SU-DHL-6 (cell line): Measurements from ENCODE around the gene TSGA10.

Experiments
- H2AFZ ChIP-seq: fragments of 200-600 bp; sonication (generic); 2 replicates; pipeline ENCODE4 v1.6.1; 2014; ENCODE audit warnings: low read depth, mild to moderate bottlenecking, moderate library complexity, mixed read lengths, antibody characterized with exemption, low read length; ENCODE audit not compliant: severe bottlenecking
- H3F3A ChIP-seq: fragments of 200-600 bp; shearing (Covaris generic); 2 replicates; pipeline ENCODE4 v1.6.0; 2016; ENCODE audit warnings: antibody characterized with exemption, mild to moderate bottlenecking; ENCODE audit not compliant: insufficient read depth
- H3K27ac ChIP-seq: fragments of 200-600 bp; sonication (generic); 2 replicates; pipeline ENCODE4 v1.5.1; 2016; ENCODE audit warnings: low read depth, mild to moderate bottlenecking, low read length, moderate library complexity, mixed read lengths
- H3K27me3 ChIP-seq: fragments of 200-600 bp; sonication (generic), shearing (Covaris generic); 2 replicates; pipeline ENCODE4 v1.6.0; 2014; ENCODE audit warnings: mild to moderate bottlenecking, low read length
- H3K36me3 ChIP-seq: fragments of 200-600 bp; sonication (generic); 2 replicates; pipeline ENCODE4 v1.6.1; 2014; ENCODE audit warnings: mild to moderate bottlenecking, low read length, mixed read lengths
- H3K4me2 ChIP-seq: fragments of 300-600, 200-600 bp; shearing (Covaris generic), sonication (generic); 2 replicates; pipeline ENCODE4 v1.6.0; 2014; ENCODE audit warnings: low read length, low read depth, mild to moderate bottlenecking; ENCODE audit not compliant: poor library complexity, severe bottlenecking
- H3K4me3 ChIP-seq: fragments of 200-600 bp; sonication (generic); 2 replicates; pipeline ENCODE4 v1.5.1; 2014; ENCODE audit warnings: antibody characterized with exemption, low read length, mild to moderate bottlenecking, mixed read lengths; ENCODE audit not compliant: insufficient read depth, poor library complexity, severe bottlenecking
- H3K79me2 ChIP-seq: fragments of 200-600 bp; sonication (generic); 2 replicates; pipeline ENCODE4 v1.6.1; 2014; ENCODE audit warnings: mild to moderate bottlenecking, low read length, moderate library complexity; ENCODE audit not compliant: insufficient read depth
- H3K9ac ChIP-seq: fragments of 200-600 bp; sonication (generic); 2 replicates; pipeline ENCODE4 v1.7.0; 2014; ENCODE audit warnings: mild to moderate bottlenecking, low read length
- H3K9me2 ChIP-seq: fragments of 200-600 bp; sonication (generic); replicated peaks from 2 replicates; pipeline ENCODE4 v1.6.1; 2014; ENCODE audit warnings: low read length; ENCODE audit not compliant: insufficient read depth
- H3K9me3 ChIP-seq: fragments of 200-600 bp; sonication (generic); 2 replicates; pipeline ENCODE4 v1.6.1; 2014; ENCODE audit warnings: low read length, mixed read lengths; ENCODE audit not compliant: insufficient read depth
- H4K20me1 ChIP-seq: fragments of 200-600 bp; sonication (generic); 2 replicates; pipeline ENCODE4 v1.6.1; 2014; ENCODE audit warnings: low read depth, mild to moderate bottlenecking, antibody characterized with exemption, low read length, moderate library complexity, mixed read lengths
- EZH2phosphoT487 ChIP-seq: fragments of 200-600 bp; sonication (generic), shearing (Covaris generic); conservative IDR thresholded peaks from 2 replicates; pipeline ENCODE4 v1.6.1; 2018; ENCODE audit warnings: mild to moderate bottlenecking, antibody characterized with exemption, low read length, moderate library complexity, mixed read lengths
- TF ChIP-seq, protein P1 (sequence below): fragments of 200-600 bp; sonication (generic); IDR thresholded peaks from one replicate; pipeline ENCODE4 v1.5.1; 2017; ENCODE audit warnings: antibody characterized with exemption, mild to moderate bottlenecking, low read length, moderate library complexity; ENCODE audit not compliant: insufficient read depth, poor library complexity, severe bottlenecking

TSGA10 gene, protein sequence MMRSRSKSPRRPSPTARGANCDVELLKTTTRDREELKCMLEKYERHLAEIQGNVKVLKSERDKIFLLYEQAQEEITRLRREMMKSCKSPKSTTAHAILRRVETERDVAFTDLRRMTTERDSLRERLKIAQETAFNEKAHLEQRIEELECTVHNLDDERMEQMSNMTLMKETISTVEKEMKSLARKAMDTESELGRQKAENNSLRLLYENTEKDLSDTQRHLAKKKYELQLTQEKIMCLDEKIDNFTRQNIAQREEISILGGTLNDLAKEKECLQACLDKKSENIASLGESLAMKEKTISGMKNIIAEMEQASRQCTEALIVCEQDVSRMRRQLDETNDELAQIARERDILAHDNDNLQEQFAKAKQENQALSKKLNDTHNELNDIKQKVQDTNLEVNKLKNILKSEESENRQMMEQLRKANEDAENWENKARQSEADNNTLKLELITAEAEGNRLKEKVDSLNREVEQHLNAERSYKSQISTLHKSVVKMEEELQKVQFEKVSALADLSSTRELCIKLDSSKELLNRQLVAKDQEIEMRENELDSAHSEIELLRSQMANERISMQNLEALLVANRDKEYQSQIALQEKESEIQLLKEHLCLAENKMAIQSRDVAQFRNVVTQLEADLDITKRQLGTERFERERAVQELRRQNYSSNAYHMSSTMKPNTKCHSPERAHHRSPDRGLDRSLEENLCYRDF

DNA sequence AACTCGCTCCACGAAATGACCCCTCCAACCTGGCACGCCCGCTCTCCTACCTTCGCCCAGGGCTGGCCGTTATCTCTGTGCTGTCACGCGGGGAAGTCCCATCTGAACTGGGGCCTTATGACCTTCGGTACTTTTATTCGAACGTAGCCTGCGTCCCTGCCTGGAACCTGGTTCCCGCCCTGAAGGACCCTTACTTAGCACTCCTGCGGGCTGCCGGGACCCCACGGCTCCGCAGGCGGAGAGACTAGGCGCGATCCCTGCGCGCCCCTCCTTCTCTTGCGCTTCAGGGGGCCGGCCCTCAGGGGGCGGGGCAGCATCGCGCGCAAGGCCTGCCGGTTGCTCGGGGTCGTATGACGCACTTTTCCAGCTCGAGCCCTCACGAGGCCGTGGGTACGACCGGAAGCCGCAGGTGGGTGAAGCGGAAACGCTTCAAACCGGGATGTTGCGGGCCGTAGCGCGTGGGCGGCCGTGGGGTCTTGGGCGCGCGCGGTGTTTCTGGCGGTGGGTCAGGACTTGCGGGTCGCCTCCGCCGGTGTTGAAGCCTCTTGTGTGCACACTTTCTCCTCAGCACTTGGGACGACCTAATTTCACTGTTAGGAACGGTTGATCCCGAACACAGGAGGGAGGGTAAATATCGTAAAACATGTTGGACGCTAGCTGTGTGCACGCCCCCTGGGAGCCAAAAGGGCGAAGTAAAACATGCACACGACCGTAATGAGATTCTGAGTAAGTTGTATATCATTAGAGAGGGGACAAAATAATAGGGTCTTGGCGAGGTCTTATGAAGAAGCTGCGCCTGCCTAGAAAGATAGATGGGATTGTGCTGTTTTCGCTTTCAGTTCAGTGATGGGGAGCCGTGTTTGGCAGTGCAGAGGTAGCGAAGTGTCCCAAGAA lies at the start of gene TSGA10, which contains the start of gene LIPT1:
Gene TSGA10 (minus strand): TSS at position 300 of the 894 bp plus-strand sequence. CDS start 45,503 bp downstream, outside the sequence.
Gene LIPT1 (plus strand): TSS at position 325 of the 894 bp plus-strand sequence. CDS start 6,991 bp downstream, outside the sequence.
- Histone ChIP-seq H3K27me3 (no peaks in the 10 kb centered on the region), H3K36me3 (no peaks in the 10 kb centered on the region), H3K27ac (peak within 1 kb of the TSS; percentile 75), H3K4me3 (peak within 1 kb of the TSS; percentile 91), H3K9me2 (no peaks in the 10 kb centered on the region), H3K9ac (peak within 1 kb of the TSS; percentile 76), H2AFZ (peak within 1 kb of the TSS; percentile 95), H3K4me2 (peak within 1 kb of the TSS; percentile 93), H3F3A (0 out of 2 replicates have a peak, but pooled peaks cover 6% of the 10 kb centered on the region), H3K79me2 (peaks cover 41% of the 10 kb centered on the region; the same call in 1 of the 2 replicates), H3K9me3 (no peaks in the 10 kb centered on the region), H4K20me1 (no peaks in the 10 kb centered on the region)
- TF ChIP-seq, protein P1, sequence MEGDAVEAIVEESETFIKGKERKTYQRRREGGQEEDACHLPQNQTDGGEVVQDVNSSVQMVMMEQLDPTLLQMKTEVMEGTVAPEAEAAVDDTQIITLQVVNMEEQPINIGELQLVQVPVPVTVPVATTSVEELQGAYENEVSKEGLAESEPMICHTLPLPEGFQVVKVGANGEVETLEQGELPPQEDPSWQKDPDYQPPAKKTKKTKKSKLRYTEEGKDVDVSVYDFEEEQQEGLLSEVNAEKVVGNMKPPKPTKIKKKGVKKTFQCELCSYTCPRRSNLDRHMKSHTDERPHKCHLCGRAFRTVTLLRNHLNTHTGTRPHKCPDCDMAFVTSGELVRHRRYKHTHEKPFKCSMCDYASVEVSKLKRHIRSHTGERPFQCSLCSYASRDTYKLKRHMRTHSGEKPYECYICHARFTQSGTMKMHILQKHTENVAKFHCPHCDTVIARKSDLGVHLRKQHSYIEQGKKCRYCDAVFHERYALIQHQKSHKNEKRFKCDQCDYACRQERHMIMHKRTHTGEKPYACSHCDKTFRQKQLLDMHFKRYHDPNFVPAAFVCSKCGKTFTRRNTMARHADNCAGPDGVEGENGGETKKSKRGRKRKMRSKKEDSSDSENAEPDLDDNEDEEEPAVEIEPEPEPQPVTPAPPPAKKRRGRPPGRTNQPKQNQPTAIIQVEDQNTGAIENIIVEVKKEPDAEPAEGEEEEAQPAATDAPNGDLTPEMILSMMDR, result no peak
- no peak for TF ChIP-seq EZH2phosphoT487

DNA sequence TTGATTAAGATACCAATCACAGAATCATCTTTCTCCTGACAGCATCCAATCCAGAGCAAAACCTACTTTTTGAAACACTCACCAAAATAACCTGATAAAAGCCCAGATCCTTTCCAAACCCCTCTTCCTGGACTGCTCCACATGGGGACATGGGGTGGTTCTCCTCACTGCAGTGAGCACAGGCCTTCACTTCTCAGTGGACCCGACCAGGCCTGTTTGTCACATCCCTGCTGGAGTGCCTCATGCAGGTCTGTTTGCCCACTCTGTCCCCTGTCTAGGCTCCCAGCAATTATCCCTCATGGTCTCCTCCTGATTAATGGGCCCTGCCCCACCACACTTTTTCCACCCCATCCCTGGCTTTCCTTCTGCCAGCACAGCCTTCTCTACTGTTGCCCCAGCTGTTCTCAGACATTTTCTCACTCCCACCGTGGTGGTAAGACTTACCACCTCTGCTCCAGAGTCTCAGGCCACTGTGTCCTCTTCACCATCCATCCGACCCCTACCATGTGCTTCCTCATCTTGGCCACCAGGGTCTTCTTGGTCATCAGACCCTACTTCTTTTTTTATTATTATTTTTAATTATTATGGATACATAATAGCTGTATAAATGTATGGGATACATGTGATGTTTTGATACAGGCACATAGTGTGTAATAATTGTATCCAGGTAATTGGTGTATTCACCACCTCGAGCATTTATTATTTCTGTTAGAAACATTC lies 47.4 kb upstream of the TSGA10 start:
- H3F3A ChIP-seq, result no peaks in the 10 kb centered on the region
- no peaks in the 10 kb centered on the region for H3K9me3 ChIP-seq
- H3K36me3 ChIP-seq, result no peaks in the 10 kb centered on the region
- no peak overlapping the region for H2AFZ ChIP-seq
- H3K79me2 ChIP-seq, result no peaks in the 10 kb centered on the region
- no peaks in the 10 kb centered on the region for H3K9me2 ChIP-seq
- TF ChIP-seq EZH2phosphoT487, result no peak
- TF ChIP-seq, protein P1, result no peak
- H3K27me3 ChIP-seq, result no peaks in the 10 kb centered on the region
- H3K9ac ChIP-seq, result no peak overlapping the region
- no peak overlapping the region for H3K27ac ChIP-seq
- no peak overlapping the region for H3K4me3 ChIP-seq
- no peak overlapping the region for H3K4me2 ChIP-seq
- H4K20me1 ChIP-seq, result no peaks in the 10 kb centered on the region
